OCI-LY1 (cell line): ENCODE results near the gene MTUS2.

Experiments used
- CTCF ChIP-seq: fragments of 200-600 bp; sonication (generic), shearing (Covaris generic); IDR thresholded peaks from 2 replicates; pipeline ENCODE4 v1.5.1; 2017; ENCODE audit warnings: mild to moderate bottlenecking, antibody characterized with exemption, low read length, moderate library complexity, mixed read lengths
- EZH2 ChIP-seq: fragments of 200-600 bp; sonication (generic), shearing (Covaris generic); IDR thresholded peaks from 2 replicates; pipeline ENCODE4 v1.8.0; 2017; ENCODE audit warnings: borderline replicate concordance, mixed run types, mild to moderate bottlenecking, antibody characterized with exemption, low read length, moderate library complexity, mixed read lengths

GRCh38 chr13:29165216-29165615, 345.1 kb downstream of the MTUS2 start:
- TF ChIP-seq CTCF (no peak), EZH2 (no peak)
